OCI-LY1 (cell line): ENCODE measurements around the gene PAH.

ENCODE experiments used
- H2AFZ ChIP-seq: fragments of 200-600 bp; sonication (generic), shearing (Covaris generic); 2 replicates; pipeline ENCODE4 v1.6.0; 2014; ENCODE audit warnings: antibody characterized with exemption, mild to moderate bottlenecking, low read length
- H3F3A ChIP-seq: fragments of 200-600 bp; sonication (generic), shearing (Covaris generic); 2 replicates; pipeline ENCODE4 v1.6.0; 2014; ENCODE audit warnings: mild to moderate bottlenecking, antibody characterized with exemption, low read length, moderate library complexity; ENCODE audit not compliant: insufficient read depth
- H3K27ac ChIP-seq: fragments of 200-600 bp; sonication (generic); 2 replicates; pipeline ENCODE4 v1.5.1; 2014; ENCODE audit warnings: low read length, mixed run types, mild to moderate bottlenecking, low read depth; ENCODE audit not compliant: poor library complexity, severe bottlenecking
- H3K27me3 ChIP-seq: fragments of 200-600 bp; sonication (generic); 2 replicates; pipeline ENCODE4 v1.6.0; 2014; ENCODE audit warnings: antibody characterized with exemption, mild to moderate bottlenecking, low read length, moderate library complexity; ENCODE audit not compliant: insufficient read depth
- H3K36me3 ChIP-seq: fragments of 200-600 bp; sonication (generic); 2 replicates; pipeline ENCODE4 v1.6.1; 2014; ENCODE audit warnings: mild to moderate bottlenecking, antibody characterized with exemption, low read length, moderate library complexity, mixed read lengths; ENCODE audit not compliant: insufficient read depth
- H3K4me1 ChIP-seq: fragments of 200-600 bp; sonication (generic); 2 replicates; pipeline ENCODE4 v1.5.1; 2014; ENCODE audit warnings: mild to moderate bottlenecking, low read length, moderate library complexity; ENCODE audit not compliant: insufficient read depth, severe bottlenecking
- H3K4me2 ChIP-seq: fragments of 200-600 bp; sonication (generic), shearing (Covaris generic); 2 replicates; pipeline ENCODE4 v1.6.1; 2014; ENCODE audit warnings: low read length
- H3K4me3 ChIP-seq: fragments of 200-600 bp; sonication (generic); 2 replicates; pipeline ENCODE4 v1.5.1; 2014; ENCODE audit warnings: low read length, low read depth, mild to moderate bottlenecking, mixed read lengths; ENCODE audit not compliant: poor library complexity, severe bottlenecking
- H3K79me2 ChIP-seq: fragments of 200-600 bp; shearing (Covaris generic); 2 replicates; pipeline ENCODE4 v1.6.1; 2016; ENCODE audit warnings: mixed run types, low read length, mixed read lengths; ENCODE audit not compliant: insufficient read depth
- H3K9ac ChIP-seq: fragments of 200-600 bp; sonication (generic), shearing (Covaris generic); 2 replicates; pipeline ENCODE4 v1.6.1; 2014; ENCODE audit warnings: mild to moderate bottlenecking, low read length, mixed read lengths
- H3K9me2 ChIP-seq: fragments of 200-600 bp; sonication (generic), shearing (Covaris generic); 2 replicates; pipeline ENCODE4 v1.6.1; 2014; ENCODE audit warnings: low read depth, mild to moderate bottlenecking, low read length, mixed read lengths
- H3K9me3 ChIP-seq: fragments of 200-600 bp; shearing (Covaris generic); 2 replicates; pipeline ENCODE4 v1.6.1; 2014; ENCODE audit warnings: low read length, mixed read lengths
- H4K20me1 ChIP-seq: fragments of 200-600 bp; sonication (generic), shearing (Covaris generic); 2 replicates; pipeline ENCODE4 v1.6.0; 2016; ENCODE audit warnings: mild to moderate bottlenecking, low read length; ENCODE audit not compliant: insufficient read depth
- EZH2 ChIP-seq: fragments of 200-600 bp; sonication (generic), shearing (Covaris generic); IDR thresholded peaks from 2 replicates; pipeline ENCODE4 v1.8.0; 2017; ENCODE audit warnings: borderline replicate concordance, mixed run types, mild to moderate bottlenecking, antibody characterized with exemption, low read length, moderate library complexity, mixed read lengths
- TF ChIP-seq, protein P1 (sequence below): fragments of 200-600 bp; sonication (generic), shearing (Covaris generic); IDR thresholded peaks from 2 replicates; pipeline ENCODE4 v1.5.1; 2017; ENCODE audit warnings: mild to moderate bottlenecking, antibody characterized with exemption, low read length, moderate library complexity, mixed read lengths

PAH gene

DNA sequence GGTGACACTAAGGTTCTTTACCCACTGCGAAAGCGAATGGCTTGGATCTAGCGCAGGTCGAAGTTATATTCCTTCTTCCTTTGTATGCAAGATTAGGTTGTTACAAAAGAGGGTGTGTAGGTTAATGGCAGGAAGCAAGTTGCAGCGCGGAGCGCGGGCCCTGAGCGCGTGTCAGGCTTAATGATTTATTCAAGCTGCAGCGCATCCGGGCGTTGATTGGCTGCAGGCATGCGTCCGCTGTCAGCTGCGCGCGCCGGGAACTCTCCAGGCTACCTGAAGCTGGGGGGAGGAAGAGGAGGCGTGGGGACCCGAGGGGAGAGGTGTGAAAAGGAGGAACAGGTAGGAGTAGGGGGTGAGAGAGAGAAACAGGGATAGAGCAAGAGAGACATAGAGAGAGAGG is 47.8 kb upstream of the PAH start:
- Histone ChIP-seq H3K9me2 (no peaks in the 10 kb centered on the region), H3K4me1 (no peaks in the 10 kb centered on the region), H3K4me3 (no peak overlapping the region), H3K27ac (no peak overlapping the region), H3K79me2 (no peaks in the 10 kb centered on the region), H3K4me2 (no peak overlapping the region), H3F3A (no peaks in the 10 kb centered on the region), H3K9me3 (no peaks in the 10 kb centered on the region), H2AFZ (no peak overlapping the region), H3K9ac (no peak overlapping the region), H4K20me1 (no peaks in the 10 kb centered on the region), H3K27me3 (no peaks in the 10 kb centered on the region), H3K36me3 (no peaks in the 10 kb centered on the region)
- TF ChIP-seq EZH2: no peak
- TF ChIP-seq, protein P1, sequence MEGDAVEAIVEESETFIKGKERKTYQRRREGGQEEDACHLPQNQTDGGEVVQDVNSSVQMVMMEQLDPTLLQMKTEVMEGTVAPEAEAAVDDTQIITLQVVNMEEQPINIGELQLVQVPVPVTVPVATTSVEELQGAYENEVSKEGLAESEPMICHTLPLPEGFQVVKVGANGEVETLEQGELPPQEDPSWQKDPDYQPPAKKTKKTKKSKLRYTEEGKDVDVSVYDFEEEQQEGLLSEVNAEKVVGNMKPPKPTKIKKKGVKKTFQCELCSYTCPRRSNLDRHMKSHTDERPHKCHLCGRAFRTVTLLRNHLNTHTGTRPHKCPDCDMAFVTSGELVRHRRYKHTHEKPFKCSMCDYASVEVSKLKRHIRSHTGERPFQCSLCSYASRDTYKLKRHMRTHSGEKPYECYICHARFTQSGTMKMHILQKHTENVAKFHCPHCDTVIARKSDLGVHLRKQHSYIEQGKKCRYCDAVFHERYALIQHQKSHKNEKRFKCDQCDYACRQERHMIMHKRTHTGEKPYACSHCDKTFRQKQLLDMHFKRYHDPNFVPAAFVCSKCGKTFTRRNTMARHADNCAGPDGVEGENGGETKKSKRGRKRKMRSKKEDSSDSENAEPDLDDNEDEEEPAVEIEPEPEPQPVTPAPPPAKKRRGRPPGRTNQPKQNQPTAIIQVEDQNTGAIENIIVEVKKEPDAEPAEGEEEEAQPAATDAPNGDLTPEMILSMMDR: no peak

GRCh38 chr12:102963796-102964195 is 46.8 kb upstream of the PAH start:
- Histone ChIP-seq H3K9me2 (no peaks in the 10 kb centered on the region), H3K9ac (no peak overlapping the region), H2AFZ (no peak overlapping the region), H3K79me2 (no peaks in the 10 kb centered on the region), H3F3A (no peaks in the 10 kb centered on the region), H3K4me2 (no peak overlapping the region), H3K9me3 (no peaks in the 10 kb centered on the region), H3K27me3 (no peaks in the 10 kb centered on the region), H3K4me3 (no peak overlapping the region), H4K20me1 (no peaks in the 10 kb centered on the region), H3K36me3 (no peaks in the 10 kb centered on the region), H3K27ac (no peak overlapping the region), H3K4me1 (no peaks in the 10 kb centered on the region)
- TF ChIP-seq, protein P1: no peak
- TF ChIP-seq EZH2: no peak

DNA sequence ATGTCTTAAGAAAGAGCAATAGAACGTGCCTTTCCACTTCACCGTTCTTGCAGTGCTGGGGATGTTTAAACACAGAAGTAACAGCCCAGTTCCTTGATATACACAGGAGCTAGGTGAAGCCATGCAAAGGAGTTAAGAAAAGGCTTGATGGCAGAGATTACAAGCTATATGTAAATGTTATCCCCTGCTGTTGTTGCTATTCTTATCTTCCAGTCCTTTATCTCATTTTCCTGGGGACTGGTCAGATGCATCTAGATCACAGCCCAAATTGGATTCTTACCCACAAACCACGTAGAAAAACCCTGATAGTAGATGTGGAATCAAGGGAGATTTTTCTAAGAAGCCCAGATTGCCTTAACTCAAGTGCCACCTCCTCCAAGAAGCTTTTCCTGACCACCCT is 45.9 kb upstream of the PAH start:
- no peak overlapping the region for H3K4me2 ChIP-seq
- no peak overlapping the region for H3K4me3 ChIP-seq
- H3K9ac ChIP-seq: no peak overlapping the region
- no peak overlapping the region for H3K27ac ChIP-seq
- no peaks in the 10 kb centered on the region for H3K79me2 ChIP-seq
- no peak overlapping the region for H2AFZ ChIP-seq
- no peaks in the 10 kb centered on the region for H3K36me3 ChIP-seq
- H3K4me1 ChIP-seq: no peaks in the 10 kb centered on the region
- H4K20me1 ChIP-seq: no peaks in the 10 kb centered on the region
- no peaks in the 10 kb centered on the region for H3F3A ChIP-seq
- no peaks in the 10 kb centered on the region for H3K27me3 ChIP-seq
- no peaks in the 10 kb centered on the region for H3K9me3 ChIP-seq
- TF ChIP-seq, protein P1: no peak
- TF ChIP-seq EZH2: no peak
- no peaks in the 10 kb centered on the region for H3K9me2 ChIP-seq
